T47D (cell line): Measurements from ENCODE around the gene LEFTY2.
A peak's percentile ranks its signal among the peaks of the same experiment; 100 is the strongest.
"Not testable (repeated sequence)": the region's sequence is repeated elsewhere in the genome, so short reads cannot be mapped to it uniquely, and the experiment has no call there.

Experiments
- DNase-seq, 2 experiments: peaks; one replicate each; pipeline versions ENCODE4 v3.0.0 to v3.0.0-alpha.2; 2011 to 2012; ENCODE audit warnings: low read depth in 1 of 2, low spot score in 1 of 2
- JUND ChIP-seq: IDR thresholded peaks from 2 replicates; pipeline ENCODE4 v1.6.1; 2012; ENCODE audit warnings: low read depth
- in situ Hi-C: cut with HindIII; loops from 2 replicates; pipeline ENCODE4 v1.10.0; 2016; ENCODE audit warnings: low sequenced_read_pairs, low pct_unique_long_range_greater_than_20kb

LEFTY2 gene

GRCh38 chr1:225944951-225945350 lies 3.9 kb upstream of the LEFTY2 start:
- DNase-seq, result no peak
- TF ChIP-seq JUND, result no peak
- in situ Hi-C loops, result no loop called here

GRCh38 chr1:225944387-225944786 lies 3.4 kb upstream of the LEFTY2 start:
- DNase-seq, result no peak
- in situ Hi-C loops, result no loop called here
- no peak for TF ChIP-seq JUND

- DNase-seq, result no peak
- TF ChIP-seq JUND, result no peak
- in situ Hi-C loops, result no loop called here
These were observed 2.6 kb upstream of the LEFTY2 start for GRCh38 chr1:225943582-225943981.

- in situ Hi-C loops, result no loop called here
- TF ChIP-seq JUND, result no peak
- no peak for DNase-seq
These were observed 1.6 kb upstream of the LEFTY2 start for GRCh38 chr1:225942574-225942973.

GRCh38 chr1:225941942-225942222 lies 862 bp upstream of the LEFTY2 start:
- DNase-seq, result no peak
- in situ Hi-C loops, result no loop called here
- no peak for TF ChIP-seq JUND

GRCh38 chr1:225940385-225941151 lies 452 bp downstream of the LEFTY2 start:
- TF ChIP-seq JUND, result no peak
- in situ Hi-C loops, result no loop called here
- DNase-seq, result no peak

GRCh38 chr1:225939939-225940310 lies 1.1 kb downstream of the LEFTY2 start:
- DNase-seq, in situ Hi-C loops: not testable (repeated sequence)

- in situ Hi-C loops, DNase-seq: not testable (repeated sequence)
These were observed 1.7 kb downstream of the LEFTY2 start for GRCh38 chr1:225939097-225939938.

- in situ Hi-C loops, result no loop called here
- no peak for TF ChIP-seq JUND
- peak; percentile 36 to 63 for DNase-seq
These were observed 3.7 kb downstream of the LEFTY2 start for GRCh38 chr1:225937048-225937968.

GRCh38 chr1:225936523-225936922 lies 4.5 kb downstream of the LEFTY2 start:
- TF ChIP-seq JUND, result no peak
- DNase-seq, result no peak
- in situ Hi-C loops, result no loop called here

- DNase-seq, result peak in 1 of 2 experiments; percentile 46
- in situ Hi-C loops, result not testable (repeated sequence)
These were observed 4.9 kb downstream of the LEFTY2 start for GRCh38 chr1:225936086-225936485.

GRCh38 chr1:225934711-225935110 lies 6.3 kb downstream of the LEFTY2 start:
- in situ Hi-C loops, result no loop called here
- DNase-seq, result no peak
- TF ChIP-seq JUND, result no peak

GRCh38 chr1:225933072-225933471 lies 7.9 kb downstream of the LEFTY2 start:
- TF ChIP-seq JUND, result no peak
- no peak for DNase-seq
- in situ Hi-C loops, result no loop called here
